Thyroid gland (tissue), 4 donors: ENCODE results near the gene PDE10A.

Source experiments
- POLR2A ChIP-seq, 2 donors: fragments of 450-650 bp; IDR thresholded peaks; one replicate each; pipeline ENCODE4 v1.6.1; 2017; ENCODE audit warnings: antibody characterized with exemption in 2 of 2, mild to moderate bottlenecking in 2 of 2, moderate library complexity in 1 of 2
- TF ChIP-seq, protein P1 (sequence below), 6 experiments: fragments of 200-600 bp in 3 of 6; fragments of 450-650 bp in 3 of 6; sonication (generic) in 3 of 6; IDR thresholded peaks; one replicate each; pipeline ENCODE4 v1.5.1; 2016 to 2019; ENCODE audit warnings: antibody characterized with exemption in 6 of 6, mild to moderate bottlenecking in 2 of 6, inconsistent platforms in 1 of 6, moderate library complexity in 1 of 6

DNA sequence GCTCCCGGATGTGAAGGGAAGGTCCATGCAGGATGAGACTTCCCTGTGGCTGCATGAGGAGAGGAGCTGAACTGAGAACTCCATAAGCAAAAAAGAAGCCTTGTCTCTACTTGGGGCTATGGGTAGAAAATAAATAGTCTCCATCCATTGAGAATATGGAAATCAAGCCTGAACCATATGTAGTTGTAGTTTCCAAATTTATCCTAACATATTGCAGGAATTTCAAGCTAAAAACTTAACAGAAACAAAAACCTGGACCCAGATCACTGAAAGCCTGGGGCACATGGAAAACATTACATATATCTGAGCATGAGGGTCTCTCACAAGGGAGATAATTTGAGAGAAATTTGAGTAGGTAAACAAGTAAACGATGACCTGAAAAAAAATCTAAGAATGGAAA, 258.7 kb downstream of the PDE10A start:
- TF ChIP-seq, protein P1, sequence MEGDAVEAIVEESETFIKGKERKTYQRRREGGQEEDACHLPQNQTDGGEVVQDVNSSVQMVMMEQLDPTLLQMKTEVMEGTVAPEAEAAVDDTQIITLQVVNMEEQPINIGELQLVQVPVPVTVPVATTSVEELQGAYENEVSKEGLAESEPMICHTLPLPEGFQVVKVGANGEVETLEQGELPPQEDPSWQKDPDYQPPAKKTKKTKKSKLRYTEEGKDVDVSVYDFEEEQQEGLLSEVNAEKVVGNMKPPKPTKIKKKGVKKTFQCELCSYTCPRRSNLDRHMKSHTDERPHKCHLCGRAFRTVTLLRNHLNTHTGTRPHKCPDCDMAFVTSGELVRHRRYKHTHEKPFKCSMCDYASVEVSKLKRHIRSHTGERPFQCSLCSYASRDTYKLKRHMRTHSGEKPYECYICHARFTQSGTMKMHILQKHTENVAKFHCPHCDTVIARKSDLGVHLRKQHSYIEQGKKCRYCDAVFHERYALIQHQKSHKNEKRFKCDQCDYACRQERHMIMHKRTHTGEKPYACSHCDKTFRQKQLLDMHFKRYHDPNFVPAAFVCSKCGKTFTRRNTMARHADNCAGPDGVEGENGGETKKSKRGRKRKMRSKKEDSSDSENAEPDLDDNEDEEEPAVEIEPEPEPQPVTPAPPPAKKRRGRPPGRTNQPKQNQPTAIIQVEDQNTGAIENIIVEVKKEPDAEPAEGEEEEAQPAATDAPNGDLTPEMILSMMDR (IDR thresholded peaks at IDR 0.05): no peak
- TF ChIP-seq POLR2A (IDR thresholded peaks at IDR 0.05): no peak
